GM23248 (cell line): ENCODE data around the gene RAD51D.

Experiments
- EZH2 ChIP-seq: fragments of 200-600 bp; sonication (generic); IDR thresholded peaks from 2 replicates; pipeline ENCODE4 v1.6.1; 2018; ENCODE audit warnings: antibody characterized with exemption, mild to moderate bottlenecking; ENCODE audit not compliant: insufficient read depth, poor library complexity, severe bottlenecking
- EZH2phosphoT487 ChIP-seq: fragments of 200-600 bp; sonication (generic); IDR thresholded peaks from 2 replicates; pipeline ENCODE4 v1.6.1; 2018; ENCODE audit warnings: antibody characterized with exemption, moderate library complexity, mild to moderate bottlenecking, low read depth; ENCODE audit not compliant: insufficient read depth

DNA sequence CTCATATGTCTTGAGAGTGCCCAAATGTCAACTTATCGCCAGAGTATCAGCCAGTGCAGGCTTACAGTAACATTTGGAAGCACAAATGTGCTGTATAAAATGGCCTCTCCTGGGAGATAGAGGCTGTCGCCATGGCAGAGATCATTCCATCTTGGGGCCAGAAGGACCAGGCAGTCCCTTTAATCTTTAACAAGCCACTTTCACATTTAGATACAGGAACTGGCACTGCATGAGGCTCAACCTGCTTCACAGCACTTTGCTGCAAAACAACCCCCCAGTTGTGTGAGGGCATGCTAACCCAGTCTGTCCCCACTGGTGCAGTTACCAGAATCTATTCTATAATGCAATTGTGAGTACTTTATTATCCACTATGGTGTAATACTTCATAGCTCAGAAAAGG is 51.4 kb downstream of the RAD51D start:
- TF ChIP-seq EZH2 (no peak), EZH2phosphoT487 (no peak)
